Testis (tissue), 3 donors: ENCODE data around the gene LPAR1. TPM values are rescaled to one million over a fixed set of nuclear protein-coding genes. Genes with fewer than 3 reads are reported as not detected.

Experiments
- DNase-seq: peaks from one replicate; pipeline ENCODE4 v3.0.0-alpha.2; 2019
- H3K27ac ChIP-seq, 2 donors: fragments of 200-600 bp; sonication (generic); one replicate each; pipeline ENCODE4 v1.5.1; 2019
- H3K27me3 ChIP-seq: fragments of 200-600 bp; sonication (generic); one replicate; pipeline ENCODE4 v1.5.1; 2019
- H3K36me3 ChIP-seq: fragments of 200-600 bp; sonication (generic); one replicate; pipeline ENCODE4 v1.5.1; 2017; ENCODE audit warnings: low read depth; ENCODE audit errors: missing control alignments
- H3K4me1 ChIP-seq: fragments of 200-600 bp; sonication (generic); one replicate; pipeline ENCODE4 v1.5.1; 2019
- H3K4me3 ChIP-seq, 2 donors: fragments of 200-600 bp; sonication (generic); one replicate each; pipeline ENCODE4 v1.5.1; 2017 to 2019
- H3K9me3 ChIP-seq: fragments of 200-600 bp; sonication (generic); one replicate; pipeline ENCODE4 v1.5.1; 2017
- CTCF ChIP-seq, 3 experiments: fragments of 450-650 bp in 2 of 3; fragments of 200-600 bp in 1 of 3; sonication (generic) in 1 of 3; IDR thresholded peaks; one replicate each; pipeline ENCODE4 v1.5.1; 2016 to 2019; ENCODE audit warnings: antibody characterized with exemption in 3 of 3, mild to moderate bottlenecking in 2 of 3, moderate library complexity in 1 of 3
- POLR2A ChIP-seq: fragments of 450-650 bp; IDR thresholded peaks from one replicate; pipeline ENCODE4 v1.6.1; 2017; ENCODE audit warnings: antibody characterized with exemption, mild to moderate bottlenecking, moderate library complexity
- WGBS, 2 donors: methylation state at CpG; one replicate each; pipeline ENCODE4 v1.1.5; 2018; 5-methylcytosine and 5-hydroxymethylcytosine counted together
- intact Hi-C: fragments of 100-400 bp; cut with DNase I; formaldehyde crosslinking; loops from one replicate; pipeline ENCODE4 v1.15.1; 2023; ENCODE audit warnings: low total_unique reads
- polyA plus RNA-seq: library from polyadenylated mRNA; stranded (reverse); fragments of 350-450 nt; fragmentation: Illumina TruSeq; extraction: RNeasy Lipid Tissue Mini Kit (QIAGEN cat#74804); gene quantifications from one replicate; pipeline ENCODE4 v1.2.3, GENCODE V29; 2014; ENCODE audit warnings: low read depth, low replicate concordance; ENCODE audit not compliant: insufficient read depth
- total RNA-seq, 2 donors: library from RNA; depleted of rRNA; stranded (reverse); fragments of >200 nt; gene quantifications; one replicate each; pipeline ENCODE4 v1.2.3, GENCODE V29; 2016

Gene LPAR1
- total and polyA plus RNA-seq, 3 donors from 2014 or later, result 13.1 to 23.9 (median 19.5) TPM

- 62 to 73% methylated on average over 6 of the region's 6 CpGs for WGBS, 2 donors
- H3K27ac ChIP-seq, result peak overlapping the region in 1 of 2 donors; percentile 20
- no peak overlapping the region for H3K4me3 ChIP-seq
- intact Hi-C loops, result no loop called here
- no peaks in the 10 kb centered on the region for H3K9me3 ChIP-seq
- no peak for DNase-seq
- no peaks in the 10 kb centered on the region for H3K27me3 ChIP-seq
- TF ChIP-seq CTCF (IDR thresholded peaks at IDR 0.05) (no peak), POLR2A (no peak)
- peaks cover 8% of the 10 kb centered on the region for H3K4me1 ChIP-seq
- no peaks in the 10 kb centered on the region for H3K36me3 ChIP-seq
Observed at GRCh38 chr9:110995420-110996340, 42.6 kb downstream of the LPAR1 start.

- Histone ChIP-seq H3K9me3 (no peaks in the 10 kb centered on the region), H3K4me3 (no peak overlapping the region), H3K27ac (no peak overlapping the region), H3K27me3 (no peaks in the 10 kb centered on the region), H3K4me1 (peaks cover 4% of the 10 kb centered on the region), H3K36me3 (no peaks in the 10 kb centered on the region)
- intact Hi-C loops, result no loop called here
- no peak for DNase-seq
- 55 to 64% methylated on average over 4 of the region's 4 CpGs for WGBS, 2 donors
- no peak for TF ChIP-seq POLR2A
- no peak for TF ChIP-seq CTCF (IDR thresholded peaks at IDR 0.05)
Observed at GRCh38 chr9:110994771-110995241, 43.5 kb downstream of the LPAR1 start.

- Histone ChIP-seq H3K36me3 (no peaks in the 10 kb centered on the region), H3K4me3 (no peak overlapping the region), H3K4me1 (peaks cover 4% of the 10 kb centered on the region), H3K27me3 (no peaks in the 10 kb centered on the region), H3K27ac (no peak overlapping the region), H3K9me3 (no peaks in the 10 kb centered on the region)
- WGBS, 2 donors, result 93 to 96% methylated on average over 2 of the region's 2 CpGs
- intact Hi-C loops, result no loop called here
- TF ChIP-seq POLR2A, result no peak
- TF ChIP-seq CTCF (IDR thresholded peaks at IDR 0.05), result no peak
- DNase-seq, result no peak
Observed at GRCh38 chr9:110990481-110990880, 47.8 kb downstream of the LPAR1 start.

- Histone ChIP-seq H3K27ac (no peak overlapping the region), H3K4me1 (no peaks in the 10 kb centered on the region), H3K4me3 (no peak overlapping the region), H3K36me3 (no peaks in the 10 kb centered on the region), H3K9me3 (no peaks in the 10 kb centered on the region), H3K27me3 (no peaks in the 10 kb centered on the region)
- 85 to 86% methylated on average over 1 of the region's 1 CpG for WGBS, 2 donors
- TF ChIP-seq CTCF (IDR thresholded peaks at IDR 0.05), result no peak
- no peak for TF ChIP-seq POLR2A
- intact Hi-C loops, result no loop called here
- DNase-seq, result no peak
Observed at GRCh38 chr9:110986529-110986928, 51.7 kb downstream of the LPAR1 start.
